ENCODE measurements around the gene ASPDH. TPM values are rescaled to one million over a fixed set of nuclear protein-coding genes. Genes with fewer than 3 reads are reported as not detected.
A peak's percentile ranks its signal among the peaks of the same experiment; 100 is the strongest.

Gene ASPDH
- total and polyA plus RNA-seq, 7 donors, result not detected

DNA sequence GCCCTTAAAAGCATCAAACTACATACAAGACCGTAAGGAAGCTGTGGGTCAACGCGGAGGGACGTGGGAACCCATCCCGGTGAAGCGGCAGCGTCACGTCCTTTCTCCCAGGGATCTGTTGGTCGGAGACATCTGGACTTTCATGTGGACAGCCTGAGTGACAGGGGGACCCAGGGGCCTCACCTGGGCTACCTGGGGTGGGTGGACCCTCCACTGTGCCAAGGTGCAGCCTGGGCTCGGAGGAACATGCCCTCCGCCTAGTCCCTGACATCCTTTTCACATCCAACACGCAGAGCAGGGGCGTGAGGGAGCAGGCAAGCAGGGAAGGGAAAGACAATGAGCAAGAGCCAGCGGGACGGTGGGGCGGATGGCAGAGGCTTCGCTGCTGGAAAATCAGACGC is 23.3 kb downstream of the ASPDH start:
- H3K27me3 ChIP-seq, result peaks cover 13 to 60% (median 41%) of the 10 kb centered on the region in 3 donors
- H3K9me3 ChIP-seq, result no peaks in the 10 kb centered on the region
- intact Hi-C loops (cut with DNase I), result no loop called here
- H3K4me1 ChIP-seq, result no peaks in the 10 kb centered on the region
- no peak overlapping the region for H3K27ac ChIP-seq
- 96 to 97% methylated on average over 18 of the region's 18 CpGs for WGBS, 2 donors
- H3K36me3 ChIP-seq, result peaks cover 0 to 5% (median 0%) of the 10 kb centered on the region in 4 donors
- TF ChIP-seq POLR2A (IDR thresholded peaks at IDR 0.05) (no peak), EP300 (IDR thresholded peaks at IDR 0.05) (no peak), POLR2AphosphoS5 (IDR thresholded peaks at IDR 0.05) (no peak)
- TF ChIP-seq, protein P1, sequence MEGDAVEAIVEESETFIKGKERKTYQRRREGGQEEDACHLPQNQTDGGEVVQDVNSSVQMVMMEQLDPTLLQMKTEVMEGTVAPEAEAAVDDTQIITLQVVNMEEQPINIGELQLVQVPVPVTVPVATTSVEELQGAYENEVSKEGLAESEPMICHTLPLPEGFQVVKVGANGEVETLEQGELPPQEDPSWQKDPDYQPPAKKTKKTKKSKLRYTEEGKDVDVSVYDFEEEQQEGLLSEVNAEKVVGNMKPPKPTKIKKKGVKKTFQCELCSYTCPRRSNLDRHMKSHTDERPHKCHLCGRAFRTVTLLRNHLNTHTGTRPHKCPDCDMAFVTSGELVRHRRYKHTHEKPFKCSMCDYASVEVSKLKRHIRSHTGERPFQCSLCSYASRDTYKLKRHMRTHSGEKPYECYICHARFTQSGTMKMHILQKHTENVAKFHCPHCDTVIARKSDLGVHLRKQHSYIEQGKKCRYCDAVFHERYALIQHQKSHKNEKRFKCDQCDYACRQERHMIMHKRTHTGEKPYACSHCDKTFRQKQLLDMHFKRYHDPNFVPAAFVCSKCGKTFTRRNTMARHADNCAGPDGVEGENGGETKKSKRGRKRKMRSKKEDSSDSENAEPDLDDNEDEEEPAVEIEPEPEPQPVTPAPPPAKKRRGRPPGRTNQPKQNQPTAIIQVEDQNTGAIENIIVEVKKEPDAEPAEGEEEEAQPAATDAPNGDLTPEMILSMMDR (IDR thresholded peaks at IDR 0.05), result no peak
- peak; percentile 58 for DNase-seq
- H3K4me3 ChIP-seq, result no peak overlapping the region

- no peaks in the 10 kb centered on the region for H3K9me3 ChIP-seq
- H3K36me3 ChIP-seq, result peaks cover 0 to 13% (median 0%) of the 10 kb centered on the region in 4 donors
- no peak overlapping the region for H3K4me3 ChIP-seq
- H3K4me1 ChIP-seq, result no peaks in the 10 kb centered on the region
- H3K27me3 ChIP-seq, result peaks cover 13 to 60% (median 41%) of the 10 kb centered on the region in 3 donors
- no peak overlapping the region for H3K27ac ChIP-seq
- intact Hi-C loops (cut with DNase I), result no loop called here
- TF ChIP-seq EP300 (IDR thresholded peaks at IDR 0.05) (no peak), POLR2A (IDR thresholded peaks at IDR 0.05) (no peak), POLR2AphosphoS5 (IDR thresholded peaks at IDR 0.05) (no peak)
- TF ChIP-seq, protein P1 (IDR thresholded peaks at IDR 0.05), result no peak
- DNase-seq, result peak; percentile 56
- 66 to 82% methylated on average over 24 of the region's 24 CpGs for WGBS, 2 donors
These were observed 24.2 kb downstream of the ASPDH start for GRCh38 chr19:50489461-50490011.

GRCh38 chr19:50488389-50489194 is 25.1 kb downstream of the ASPDH start:
- Histone ChIP-seq H3K9me3 (no peaks in the 10 kb centered on the region), H3K4me1 (no peaks in the 10 kb centered on the region), H3K4me3 (no peak overlapping the region), H3K36me3 (peaks cover 0 to 15% (median 0%) of the 10 kb centered on the region in 4 donors), H3K27me3 (peaks cover 13 to 60% (median 41%) of the 10 kb centered on the region in 3 donors), H3K27ac (no peak overlapping the region)
- WGBS, 2 donors, result 39 to 69% methylated on average over 13 of the region's 13 CpGs
- TF ChIP-seq POLR2AphosphoS5 (IDR thresholded peaks at IDR 0.05) (no peak), POLR2A (IDR thresholded peaks at IDR 0.05) (no peak), EP300 (IDR thresholded peaks at IDR 0.05) (no peak)
- TF ChIP-seq, protein P1 (IDR thresholded peaks at IDR 0.05), result no peak
- peak; percentile 27 for DNase-seq
- intact Hi-C loops (cut with DNase I), result no loop called here

DNA sequence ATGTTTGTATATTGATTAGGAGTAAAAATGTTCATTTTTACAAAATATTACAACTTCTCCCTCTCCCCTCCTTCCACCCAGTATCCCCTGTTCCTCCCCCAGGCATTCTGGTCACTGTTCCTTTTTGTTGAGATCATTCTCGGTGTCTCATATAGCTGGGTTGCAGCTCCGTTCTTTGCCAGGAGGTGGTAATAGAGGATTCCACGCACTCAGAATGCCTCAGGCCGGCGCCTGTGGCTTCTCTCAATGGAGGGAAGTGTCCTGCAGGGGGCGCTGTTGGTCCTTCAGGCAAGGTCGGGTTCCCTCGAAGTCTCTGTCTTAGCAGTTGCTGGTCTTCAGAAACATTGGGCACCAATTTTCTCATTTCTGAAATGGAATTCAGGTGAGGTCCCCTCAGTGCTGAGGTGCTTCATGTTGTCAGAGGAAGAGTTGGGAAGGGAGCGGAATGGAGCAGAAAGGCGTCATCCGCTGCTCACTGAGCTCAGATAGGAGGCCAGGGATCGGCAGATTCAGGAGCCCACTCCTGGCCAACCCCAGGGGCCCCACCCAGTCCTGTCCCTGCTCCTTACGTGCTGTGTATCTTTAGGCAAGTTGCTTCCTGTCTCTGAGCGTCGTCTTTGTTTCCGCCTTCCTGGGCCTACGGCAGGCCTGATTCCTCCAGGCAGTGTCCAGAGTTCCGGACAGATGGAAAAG is 26.7 kb downstream of the ASPDH start:
- peaks cover 13 to 59% (median 41%) of the 10 kb centered on the region in 3 donors for H3K27me3 ChIP-seq
- H3K4me3 ChIP-seq, result no peak overlapping the region
- H3K36me3 ChIP-seq, result peaks cover 0 to 32% (median 0%) of the 10 kb centered on the region in 4 donors
- H3K27ac ChIP-seq, result no peak overlapping the region
- intact Hi-C loops (cut with DNase I), result no loop called here
- no peak for TF ChIP-seq EP300 (IDR thresholded peaks at IDR 0.05)
- no peak for TF ChIP-seq POLR2A (IDR thresholded peaks at IDR 0.05)
- TF ChIP-seq, protein P1 (IDR thresholded peaks at IDR 0.05), result peak in 1 of 4 experiments; percentile 26
- H3K9me3 ChIP-seq, result no peaks in the 10 kb centered on the region
- H3K4me1 ChIP-seq, result no peaks in the 10 kb centered on the region
- WGBS, 2 donors, result 78 to 86% methylated on average over 18 of the region's 18 CpGs
- DNase-seq, result no peak
